ENCODE results near the gene ARHGEF4.

DNA sequence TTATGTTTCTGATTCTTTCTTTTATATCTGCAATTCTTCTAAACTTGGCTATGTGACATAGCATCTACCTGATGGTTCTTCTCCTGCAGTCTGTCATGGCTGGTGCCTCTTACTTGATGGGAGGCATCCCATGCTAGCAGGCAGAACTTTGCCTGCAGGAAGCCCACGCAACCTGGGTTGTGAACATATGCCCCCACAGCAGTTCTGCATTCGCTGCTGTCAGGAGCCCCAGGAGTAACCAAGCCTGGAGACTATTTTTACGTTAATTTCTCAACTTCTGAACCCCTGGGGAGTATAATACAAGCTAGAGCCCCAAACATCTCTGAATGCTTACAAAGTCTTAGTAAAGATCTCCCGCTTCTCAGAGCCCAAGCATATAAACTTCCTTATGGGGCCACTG, 244.5 kb downstream of the ARHGEF4 start:
- TF ChIP-seq, protein P1, sequence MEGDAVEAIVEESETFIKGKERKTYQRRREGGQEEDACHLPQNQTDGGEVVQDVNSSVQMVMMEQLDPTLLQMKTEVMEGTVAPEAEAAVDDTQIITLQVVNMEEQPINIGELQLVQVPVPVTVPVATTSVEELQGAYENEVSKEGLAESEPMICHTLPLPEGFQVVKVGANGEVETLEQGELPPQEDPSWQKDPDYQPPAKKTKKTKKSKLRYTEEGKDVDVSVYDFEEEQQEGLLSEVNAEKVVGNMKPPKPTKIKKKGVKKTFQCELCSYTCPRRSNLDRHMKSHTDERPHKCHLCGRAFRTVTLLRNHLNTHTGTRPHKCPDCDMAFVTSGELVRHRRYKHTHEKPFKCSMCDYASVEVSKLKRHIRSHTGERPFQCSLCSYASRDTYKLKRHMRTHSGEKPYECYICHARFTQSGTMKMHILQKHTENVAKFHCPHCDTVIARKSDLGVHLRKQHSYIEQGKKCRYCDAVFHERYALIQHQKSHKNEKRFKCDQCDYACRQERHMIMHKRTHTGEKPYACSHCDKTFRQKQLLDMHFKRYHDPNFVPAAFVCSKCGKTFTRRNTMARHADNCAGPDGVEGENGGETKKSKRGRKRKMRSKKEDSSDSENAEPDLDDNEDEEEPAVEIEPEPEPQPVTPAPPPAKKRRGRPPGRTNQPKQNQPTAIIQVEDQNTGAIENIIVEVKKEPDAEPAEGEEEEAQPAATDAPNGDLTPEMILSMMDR (IDR thresholded peaks at IDR 0.05 in 2 of 3, conservative IDR thresholded peaks at IDR 0.05 in 1 of 3; ENCODE audit: borderline replicate concordance in 1 of 3, insufficient read depth in 1 of 3, low read depth in 2 of 3, low read length in 2 of 3), result no peak
- TF ChIP-seq CEBPB (IDR thresholded peaks at IDR 0.05; ENCODE audit: low read depth) (no peak), POLR2A (IDR thresholded peaks at IDR 0.05; ENCODE audit: borderline replicate concordance, extremely low read depth, insufficient read depth, insufficient read length) (no peak), ZNF274 (IDR thresholded peaks at IDR 0.05; ENCODE audit: low read depth, low read length) (no peak), SRF (IDR thresholded peaks at IDR 0.05; ENCODE audit: low read depth) (no peak), SIN3A (IDR thresholded peaks at IDR 0.05; ENCODE audit: low read depth) (no peak), EZH2phosphoT487 (IDR thresholded peaks at IDR 0.05; ENCODE audit: borderline replicate concordance) (no peak), SP1 (IDR thresholded peaks at IDR 0.05; ENCODE audit: low read depth) (no peak)
- TF ChIP-seq, protein P2, sequence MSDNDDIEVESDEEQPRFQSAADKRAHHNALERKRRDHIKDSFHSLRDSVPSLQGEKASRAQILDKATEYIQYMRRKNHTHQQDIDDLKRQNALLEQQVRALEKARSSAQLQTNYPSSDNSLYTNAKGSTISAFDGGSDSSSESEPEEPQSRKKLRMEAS (IDR thresholded peaks at IDR 0.05), result no peak
- TF ChIP-seq, protein P3, sequence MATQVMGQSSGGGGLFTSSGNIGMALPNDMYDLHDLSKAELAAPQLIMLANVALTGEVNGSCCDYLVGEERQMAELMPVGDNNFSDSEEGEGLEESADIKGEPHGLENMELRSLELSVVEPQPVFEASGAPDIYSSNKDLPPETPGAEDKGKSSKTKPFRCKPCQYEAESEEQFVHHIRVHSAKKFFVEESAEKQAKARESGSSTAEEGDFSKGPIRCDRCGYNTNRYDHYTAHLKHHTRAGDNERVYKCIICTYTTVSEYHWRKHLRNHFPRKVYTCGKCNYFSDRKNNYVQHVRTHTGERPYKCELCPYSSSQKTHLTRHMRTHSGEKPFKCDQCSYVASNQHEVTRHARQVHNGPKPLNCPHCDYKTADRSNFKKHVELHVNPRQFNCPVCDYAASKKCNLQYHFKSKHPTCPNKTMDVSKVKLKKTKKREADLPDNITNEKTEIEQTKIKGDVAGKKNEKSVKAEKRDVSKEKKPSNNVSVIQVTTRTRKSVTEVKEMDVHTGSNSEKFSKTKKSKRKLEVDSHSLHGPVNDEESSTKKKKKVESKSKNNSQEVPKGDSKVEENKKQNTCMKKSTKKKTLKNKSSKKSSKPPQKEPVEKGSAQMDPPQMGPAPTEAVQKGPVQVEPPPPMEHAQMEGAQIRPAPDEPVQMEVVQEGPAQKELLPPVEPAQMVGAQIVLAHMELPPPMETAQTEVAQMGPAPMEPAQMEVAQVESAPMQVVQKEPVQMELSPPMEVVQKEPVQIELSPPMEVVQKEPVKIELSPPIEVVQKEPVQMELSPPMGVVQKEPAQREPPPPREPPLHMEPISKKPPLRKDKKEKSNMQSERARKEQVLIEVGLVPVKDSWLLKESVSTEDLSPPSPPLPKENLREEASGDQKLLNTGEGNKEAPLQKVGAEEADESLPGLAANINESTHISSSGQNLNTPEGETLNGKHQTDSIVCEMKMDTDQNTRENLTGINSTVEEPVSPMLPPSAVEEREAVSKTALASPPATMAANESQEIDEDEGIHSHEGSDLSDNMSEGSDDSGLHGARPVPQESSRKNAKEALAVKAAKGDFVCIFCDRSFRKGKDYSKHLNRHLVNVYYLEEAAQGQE (IDR thresholded peaks at IDR 0.05; ENCODE audit: low read depth), result no peak

Data from HCT116 (cell line).